HG03135 (cell line): ENCODE data around the gene MAGI1.

ENCODE experiments used
- ATAC-seq: cut with Tn5 transposase; IDR thresholded peaks from one replicate; pipeline ENCODE4 v1.9.1; 2021; ENCODE audit warnings: mild to moderate bottlenecking, moderate library complexity; ENCODE audit not compliant: unreplicated experiment

Gene MAGI1

DNA sequence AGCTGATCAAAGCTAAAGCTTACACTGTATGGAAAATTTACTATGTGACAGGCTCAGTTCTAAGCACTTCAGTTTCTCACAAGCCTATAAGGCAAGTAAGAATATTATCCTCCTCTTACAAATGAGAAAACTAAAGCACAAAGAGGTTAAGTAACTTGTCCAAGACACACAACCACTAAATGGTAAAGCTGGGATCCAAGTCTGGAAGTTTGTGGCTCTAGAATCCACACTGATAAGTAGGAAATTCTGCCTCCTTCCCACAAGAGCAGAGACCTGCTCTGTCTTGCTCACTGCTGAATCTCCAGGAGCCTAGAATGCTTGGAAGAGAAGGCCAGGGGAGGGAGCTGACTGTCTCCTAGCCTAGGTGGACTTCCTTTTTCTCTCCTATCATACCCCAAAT, 60.6 kb downstream of the MAGI1 start:
- no peak for ATAC-seq

DNA sequence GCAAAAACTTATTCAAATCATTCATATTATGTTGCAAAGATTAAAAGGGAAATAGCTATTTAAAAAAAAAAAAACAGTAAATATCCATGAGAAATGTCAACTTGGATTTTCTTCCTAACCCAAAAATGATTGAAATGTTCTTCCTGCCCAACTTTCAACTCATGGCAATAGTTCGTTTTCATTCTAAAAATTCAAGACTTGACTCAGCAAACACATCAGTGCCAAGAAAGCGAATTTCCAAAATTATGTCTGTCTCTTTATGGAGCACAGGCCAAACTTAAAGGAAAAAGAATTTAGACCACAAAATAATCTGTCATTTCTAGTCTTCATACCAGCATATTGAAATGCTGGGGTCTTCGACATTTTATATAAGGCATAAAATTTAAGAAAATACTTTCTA, 63.7 kb downstream of the MAGI1 start:
- ATAC-seq, result no peak

DNA sequence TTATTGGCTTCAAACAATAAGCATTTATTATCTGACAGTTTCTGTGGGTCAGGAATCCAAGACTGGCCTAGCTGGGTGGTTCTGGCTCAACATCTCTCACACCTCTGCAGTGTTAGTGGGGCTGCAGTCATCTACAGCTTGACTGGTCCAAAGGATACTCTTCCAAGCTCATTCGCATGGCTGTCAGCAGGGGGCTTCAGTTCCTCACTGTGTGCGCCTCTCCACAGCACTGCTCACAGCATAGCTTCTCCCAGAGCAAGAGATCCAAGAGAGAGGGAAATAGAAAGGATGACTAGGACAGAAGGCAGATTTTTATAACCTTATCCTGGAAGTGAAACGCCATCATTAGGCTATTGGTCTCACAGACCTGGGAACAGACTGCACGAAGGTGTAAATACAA, 64.2 kb downstream of the MAGI1 start:
- ATAC-seq, result no peak

DNA sequence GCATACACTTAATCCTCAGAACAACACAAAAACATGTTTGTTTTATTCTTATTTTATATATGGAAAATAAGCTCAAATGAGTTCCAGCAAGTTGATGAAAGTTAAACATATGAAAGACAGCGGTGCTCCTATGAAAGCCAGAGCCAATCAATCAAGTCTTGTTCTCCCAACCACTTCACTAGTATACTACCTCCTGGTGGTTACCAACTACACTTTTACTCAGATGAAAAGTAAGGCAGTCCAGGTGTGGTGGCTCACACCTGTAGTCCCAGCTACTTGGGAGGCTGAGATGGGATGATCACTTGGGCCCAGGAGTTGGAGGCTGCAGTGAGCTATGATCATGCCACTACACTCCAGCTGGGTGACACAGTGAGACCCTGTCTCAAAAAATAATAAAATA, 66.0 kb downstream of the MAGI1 start:
- no peak for ATAC-seq

DNA sequence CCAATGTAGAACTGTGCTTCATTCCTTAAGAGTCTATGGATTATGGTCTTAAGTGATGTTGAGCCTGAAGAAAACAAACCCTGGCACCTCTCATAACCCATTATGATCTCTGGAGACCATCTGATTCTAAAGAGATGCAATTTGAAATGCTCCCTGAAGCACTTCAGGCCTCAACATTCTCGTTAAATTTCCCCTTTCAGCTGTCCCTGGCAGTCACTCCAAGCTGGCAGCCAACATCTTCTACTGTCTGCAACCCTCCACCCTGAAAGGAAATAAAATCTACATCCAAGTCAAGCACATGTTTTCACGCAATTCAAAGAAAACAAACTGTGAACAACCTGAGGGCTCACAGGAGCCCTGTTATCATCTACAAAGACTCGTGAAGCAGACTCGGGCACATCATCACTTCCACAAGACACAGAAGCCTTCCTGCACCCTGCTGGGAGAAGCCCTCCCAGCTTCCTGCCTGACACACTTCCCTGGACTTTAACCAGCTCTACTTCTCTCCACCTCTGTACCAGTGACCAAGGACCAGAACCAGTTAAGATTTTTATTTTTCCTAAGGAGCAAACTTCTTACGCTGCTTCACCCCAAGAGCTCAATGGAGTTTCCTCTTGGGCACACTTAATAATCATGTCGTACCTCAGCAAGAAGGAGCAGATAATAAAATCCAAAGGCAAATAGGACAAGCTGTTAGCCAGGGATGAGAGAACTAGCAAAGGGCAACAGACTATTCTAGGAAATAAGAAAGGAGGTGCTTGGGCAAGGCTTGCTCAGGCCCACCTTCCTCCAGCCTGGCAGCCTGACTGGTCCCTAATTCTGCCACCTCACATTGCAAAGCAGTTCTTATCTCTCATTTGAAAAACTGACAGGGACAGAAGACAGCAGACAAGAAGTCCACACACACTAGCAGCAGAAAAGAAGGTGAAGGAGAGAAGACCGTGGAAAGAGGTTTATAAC, 67.1 kb downstream of the MAGI1 start:
- no peak for ATAC-seq

DNA sequence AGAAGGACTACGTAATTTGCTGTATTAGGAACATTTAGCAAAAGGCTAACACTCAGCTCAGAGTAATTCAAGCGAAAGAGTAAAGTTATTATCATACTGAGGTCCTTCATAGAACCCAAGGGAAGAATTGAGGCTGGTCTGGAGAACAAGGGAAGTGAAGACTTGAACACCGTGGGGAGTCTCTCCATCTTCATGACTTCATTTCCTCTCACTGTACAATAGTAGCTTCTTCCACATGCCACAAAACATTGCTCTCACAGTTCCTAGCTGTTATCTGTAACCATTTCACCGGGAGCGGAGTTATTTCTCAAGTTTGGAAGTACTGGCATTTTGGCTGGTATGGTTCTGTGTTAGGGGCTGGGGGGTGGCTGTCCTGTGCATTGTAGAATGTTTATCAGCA, 69.7 kb downstream of the MAGI1 start:
- ATAC-seq, result no peak

GRCh38 chr3:65967451-65967850, 71.3 kb downstream of the MAGI1 start:
- no peak for ATAC-seq

GRCh38 chr3:65964838-65965237, 73.9 kb downstream of the MAGI1 start:
- ATAC-seq, result no peak

DNA sequence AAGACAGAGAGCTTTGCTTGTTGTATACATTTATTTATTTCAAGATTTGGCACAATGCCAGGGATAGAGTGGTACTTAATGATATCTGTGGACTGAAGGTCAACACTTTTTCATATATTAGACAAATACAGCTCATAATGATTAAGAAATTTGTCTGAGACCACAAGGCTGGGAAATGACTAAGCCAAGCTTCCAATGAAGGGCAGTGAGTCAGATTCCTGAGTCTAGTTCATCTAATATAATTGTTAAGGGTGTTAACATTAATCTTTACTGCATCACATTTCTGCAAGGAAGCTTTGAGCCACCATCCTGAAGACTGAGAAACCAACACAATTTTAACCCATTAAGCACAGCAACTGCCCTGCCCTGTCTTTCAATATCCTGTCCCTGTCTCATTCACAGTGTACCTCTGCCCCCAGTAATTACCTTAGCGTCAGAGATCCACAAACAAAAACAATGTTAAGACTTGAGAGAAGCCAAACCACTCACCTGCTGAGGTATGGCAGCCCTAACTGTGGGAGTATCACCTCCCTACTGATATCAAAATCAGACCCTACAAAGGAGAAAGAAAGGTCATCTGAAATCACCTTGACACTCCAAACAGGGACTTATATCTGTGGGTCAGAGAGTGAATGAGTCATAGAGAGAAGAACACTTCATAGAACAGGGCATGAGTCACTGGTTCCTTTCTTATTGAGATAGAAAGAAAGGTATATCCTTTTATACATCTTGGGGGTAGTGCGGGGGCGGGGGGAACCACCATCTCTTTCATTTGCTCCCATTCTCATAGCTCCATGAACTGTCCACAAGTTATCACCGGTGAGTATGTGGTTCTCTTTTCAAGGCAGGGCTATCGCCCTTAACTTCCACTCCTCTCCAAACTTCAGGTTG, 74.7 kb downstream of the MAGI1 start:
- peak; percentile 97 for ATAC-seq

GRCh38 chr3:65961733-65962132, 77.0 kb downstream of the MAGI1 start:
- no peak for ATAC-seq

- ATAC-seq, result no peak
Measured at GRCh38 chr3:65961128-65961527, 77.6 kb downstream of the MAGI1 start.

- ATAC-seq, result no peak
Measured at GRCh38 chr3:65960087-65960486, 78.6 kb downstream of the MAGI1 start.

- ATAC-seq, result no peak
Measured at GRCh38 chr3:65958216-65958615, 80.5 kb downstream of the MAGI1 start.

DNA sequence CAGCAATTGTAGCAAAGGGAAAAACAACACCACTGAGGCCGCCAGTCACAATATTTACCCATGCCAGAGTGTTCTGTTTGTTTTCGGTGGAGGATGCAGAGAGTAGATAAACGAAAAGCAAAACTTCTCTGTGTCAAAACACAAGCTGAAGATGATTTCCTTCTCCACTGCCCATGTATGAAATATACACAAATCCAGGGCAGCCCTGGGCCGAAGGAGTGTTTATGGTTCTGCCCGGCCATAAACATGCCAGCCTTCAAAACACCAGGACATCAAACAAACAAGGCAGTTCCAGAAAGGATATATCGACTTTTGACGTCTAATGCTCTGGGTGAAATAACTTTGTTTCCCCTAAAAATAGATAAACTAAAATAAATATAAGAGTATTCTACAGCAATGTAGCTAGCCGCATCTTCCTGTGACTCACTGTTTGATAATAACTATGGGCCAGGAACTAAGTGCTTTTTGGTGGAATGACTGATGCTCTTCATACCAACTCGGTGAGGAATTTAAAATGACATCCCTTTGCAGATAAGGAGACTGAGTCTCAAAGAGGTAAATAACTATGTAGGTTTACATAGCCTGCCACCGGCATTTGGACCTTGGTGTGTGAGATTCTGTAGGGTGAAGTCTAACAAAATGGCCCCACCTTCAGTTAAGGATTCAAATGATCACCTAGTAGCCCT, 82.8 kb downstream of the MAGI1 start:
- no peak for ATAC-seq

DNA sequence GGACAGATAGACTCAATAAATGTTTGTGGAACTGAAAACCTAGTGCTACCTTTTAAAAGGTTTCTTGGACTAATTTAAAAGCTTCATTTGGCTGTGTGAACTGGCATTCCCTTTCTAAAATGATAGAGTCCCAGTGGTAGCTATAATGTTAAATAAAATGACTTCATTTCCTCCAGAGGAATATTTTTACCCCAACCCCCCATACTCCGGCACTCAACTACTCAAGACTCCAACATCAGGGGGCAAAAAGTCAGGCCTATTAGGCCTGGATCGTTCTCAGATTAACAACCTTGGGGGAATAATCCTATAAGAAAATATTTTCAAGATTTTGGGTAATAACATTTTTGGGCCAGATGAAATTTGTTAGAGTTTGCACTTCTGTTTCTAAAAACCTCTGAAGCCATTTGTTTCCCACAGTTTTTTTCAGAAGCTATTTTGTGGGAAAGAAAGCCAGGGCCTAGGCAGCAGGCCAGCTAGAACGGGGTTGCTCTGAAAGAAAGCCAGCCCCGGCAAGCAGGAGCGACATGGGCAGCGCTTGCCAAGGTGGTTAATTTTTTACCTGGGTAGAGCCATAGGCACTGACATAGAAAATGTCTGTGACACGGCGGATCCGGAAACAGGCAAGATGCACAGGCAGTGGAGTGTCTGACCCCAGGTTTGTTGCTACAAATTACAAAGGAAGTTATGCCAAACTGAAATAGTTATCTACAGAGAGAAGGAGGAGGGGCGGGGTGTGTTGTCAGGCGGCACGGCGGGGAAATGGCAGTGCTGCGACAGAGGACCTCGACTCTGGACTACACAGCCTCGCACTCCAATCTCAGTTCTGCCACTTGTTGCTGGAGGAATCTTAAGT, 84.6 kb downstream of the MAGI1 start:
- ATAC-seq, result no peak

DNA sequence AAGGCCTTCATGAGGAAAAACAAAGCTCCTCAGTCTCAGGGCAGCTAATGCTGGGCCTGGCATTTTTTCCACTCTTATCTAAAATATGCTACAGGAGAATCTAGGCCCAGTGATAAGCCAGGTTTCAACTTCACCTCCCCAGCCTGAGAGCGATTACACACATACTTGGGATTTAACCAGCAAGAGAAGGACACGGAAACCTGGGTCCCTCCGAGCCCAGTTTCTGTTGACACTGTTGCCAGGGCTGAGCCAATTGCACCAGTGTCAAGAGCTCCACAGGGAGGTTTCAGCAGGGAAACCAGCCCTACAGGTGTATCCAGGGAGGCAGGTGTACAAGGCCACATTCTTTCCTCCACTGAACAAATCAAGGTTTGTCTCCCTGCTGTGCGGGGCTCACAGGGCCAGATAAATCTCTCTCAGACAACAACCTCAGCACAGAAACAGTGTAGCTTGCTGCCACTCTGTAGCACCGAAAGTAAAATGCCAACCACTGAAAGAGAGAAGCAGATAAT, 85.4 kb downstream of the MAGI1 start:
- ATAC-seq, result no peak

- ATAC-seq, result no peak
Measured at GRCh38 chr3:65952842-65953241, 85.9 kb downstream of the MAGI1 start.

DNA sequence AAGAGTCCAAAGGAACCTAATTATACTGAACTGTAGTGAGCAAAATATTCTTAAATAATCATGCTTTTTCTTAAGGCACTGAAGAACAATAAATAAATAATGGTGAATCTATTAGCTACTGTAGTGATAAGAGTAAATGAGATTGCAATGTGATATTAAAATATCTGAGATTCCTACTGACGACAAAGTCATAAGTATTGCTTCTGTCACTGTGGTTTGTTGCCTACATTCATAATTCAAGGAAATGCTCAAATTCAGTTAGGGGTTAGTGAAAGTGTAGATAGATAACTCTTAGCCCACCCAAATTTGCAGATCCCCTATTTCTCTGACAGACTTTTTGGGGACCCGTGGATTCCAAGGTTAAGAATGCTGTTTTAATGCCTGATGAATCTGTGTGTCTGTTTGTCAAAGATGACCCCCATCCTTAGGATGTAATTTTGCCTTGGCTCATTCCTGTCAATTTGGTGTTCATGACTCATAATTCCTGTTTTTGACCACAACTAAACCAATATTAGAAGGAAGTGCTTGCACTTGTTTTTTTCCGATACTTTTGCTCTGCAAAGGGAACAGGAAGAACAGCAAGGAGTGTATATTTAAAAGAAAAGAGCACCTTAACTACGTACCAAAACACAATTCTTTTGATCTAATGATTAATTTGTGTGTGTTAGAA, 86.7 kb downstream of the MAGI1 start:
- no peak for ATAC-seq
